Measurements from ENCODE around the gene MTAP. TPM values are rescaled to one million over a fixed set of nuclear protein-coding genes. Genes with fewer than 3 reads are reported as not detected.

MTAP gene
- total RNA-seq, 1 donor = 14.0 TPM

DNA sequence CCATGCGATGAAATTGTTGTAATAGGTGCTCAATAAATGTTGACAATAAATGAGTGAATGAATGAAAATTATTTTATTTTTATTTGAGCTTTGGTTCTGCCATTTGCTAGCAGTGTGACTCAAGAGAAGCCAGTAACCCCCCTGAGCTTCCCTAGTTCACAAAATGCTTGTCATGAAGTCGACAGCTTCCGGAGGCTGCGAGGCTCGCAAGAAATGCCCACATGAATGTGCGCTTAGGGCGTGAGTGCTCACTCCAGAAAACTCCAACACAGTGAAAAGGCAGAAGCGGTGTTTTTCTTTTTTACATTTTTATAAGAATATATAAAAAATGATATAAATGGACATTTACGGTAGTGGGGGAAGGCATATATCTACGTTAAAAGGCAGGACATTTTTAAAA is 165.3 kb downstream of the MTAP start:
- peak in 1 of 3 donors; percentile 44 for DNase-seq (ENCODE audit: low read depth in 2 of 3, low spot score in 2 of 3)

DNA sequence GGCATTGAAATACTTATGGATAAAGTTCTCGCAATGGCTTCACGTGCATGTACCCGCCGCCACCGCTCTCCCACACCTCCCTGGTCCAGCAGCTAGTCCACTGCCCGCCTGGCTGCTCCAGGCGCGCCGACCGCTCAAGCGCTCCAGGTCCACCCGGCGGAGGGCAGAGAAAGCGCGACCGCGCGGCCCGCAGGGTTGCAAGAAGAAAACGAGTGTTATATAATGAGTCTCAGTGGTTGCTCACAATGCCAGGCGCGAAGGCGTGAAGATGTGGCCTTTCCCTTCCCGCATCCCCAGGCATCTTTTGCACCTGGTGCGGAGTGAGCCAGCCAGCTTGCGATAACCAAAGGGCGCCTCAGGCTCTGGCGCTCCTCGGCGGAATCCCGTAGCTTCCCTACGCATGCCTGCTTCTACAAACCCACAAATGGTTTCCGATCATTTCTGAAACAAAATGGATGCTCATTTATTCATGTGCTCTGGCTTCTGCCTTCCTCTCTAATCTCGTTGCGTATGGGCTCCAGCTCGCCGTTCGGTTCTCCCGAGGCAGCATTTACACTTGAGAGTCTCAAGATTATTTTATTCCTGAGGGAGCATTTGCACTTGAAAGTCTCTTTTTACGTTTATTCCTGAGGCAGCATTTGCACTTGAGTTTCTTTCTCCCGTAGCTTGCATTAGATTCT is 166.0 kb downstream of the MTAP start:
- DNase-seq (ENCODE audit: low read depth in 2 of 3, low spot score in 2 of 3) = no peak

DNA sequence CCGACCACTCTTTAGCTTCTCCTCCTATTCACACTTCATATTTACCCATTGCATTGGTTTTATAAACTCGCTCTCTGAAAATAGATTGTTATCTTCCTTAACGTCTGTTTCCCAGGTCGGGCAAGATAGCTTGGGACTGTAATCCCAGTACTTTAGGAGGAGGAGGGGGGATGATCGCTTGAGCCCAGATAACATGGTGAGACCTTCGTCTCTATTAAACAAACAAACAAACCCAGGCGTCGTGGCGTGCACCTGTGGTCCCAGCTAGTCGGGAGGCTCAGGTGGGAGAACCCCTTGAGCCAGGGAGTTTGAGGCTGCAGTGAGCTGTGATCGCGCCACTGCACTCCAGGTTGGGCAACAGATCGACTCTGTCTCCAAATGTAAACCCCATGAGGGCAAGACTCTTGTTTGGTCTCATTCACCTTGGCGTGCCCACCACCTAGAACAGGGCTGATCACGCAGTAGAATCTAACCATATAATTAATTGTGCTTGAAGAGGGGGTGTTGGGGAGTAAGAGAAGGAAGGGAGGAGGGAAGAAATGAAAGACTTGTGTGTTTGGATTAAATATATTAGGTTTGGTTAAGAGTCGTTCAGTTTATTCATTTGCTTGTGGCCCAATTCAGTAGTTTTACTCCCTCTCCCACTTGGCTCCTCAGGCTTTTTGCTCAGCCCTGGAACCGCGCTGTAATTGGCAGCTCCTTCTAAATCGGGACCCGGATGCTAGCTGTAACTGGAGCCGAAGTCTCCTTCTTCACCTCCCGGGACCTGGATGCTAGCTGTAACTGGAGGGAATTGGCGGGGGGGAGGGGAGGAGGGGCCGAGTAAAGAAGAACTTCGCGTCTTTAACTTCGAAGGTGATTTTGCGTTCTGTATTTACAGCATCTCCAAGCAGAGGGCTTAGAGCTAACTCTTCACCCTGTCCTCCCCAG is 166.8 kb downstream of the MTAP start:
- no peak for DNase-seq (ENCODE audit: low read depth in 2 of 3, low spot score in 2 of 3)

DNA sequence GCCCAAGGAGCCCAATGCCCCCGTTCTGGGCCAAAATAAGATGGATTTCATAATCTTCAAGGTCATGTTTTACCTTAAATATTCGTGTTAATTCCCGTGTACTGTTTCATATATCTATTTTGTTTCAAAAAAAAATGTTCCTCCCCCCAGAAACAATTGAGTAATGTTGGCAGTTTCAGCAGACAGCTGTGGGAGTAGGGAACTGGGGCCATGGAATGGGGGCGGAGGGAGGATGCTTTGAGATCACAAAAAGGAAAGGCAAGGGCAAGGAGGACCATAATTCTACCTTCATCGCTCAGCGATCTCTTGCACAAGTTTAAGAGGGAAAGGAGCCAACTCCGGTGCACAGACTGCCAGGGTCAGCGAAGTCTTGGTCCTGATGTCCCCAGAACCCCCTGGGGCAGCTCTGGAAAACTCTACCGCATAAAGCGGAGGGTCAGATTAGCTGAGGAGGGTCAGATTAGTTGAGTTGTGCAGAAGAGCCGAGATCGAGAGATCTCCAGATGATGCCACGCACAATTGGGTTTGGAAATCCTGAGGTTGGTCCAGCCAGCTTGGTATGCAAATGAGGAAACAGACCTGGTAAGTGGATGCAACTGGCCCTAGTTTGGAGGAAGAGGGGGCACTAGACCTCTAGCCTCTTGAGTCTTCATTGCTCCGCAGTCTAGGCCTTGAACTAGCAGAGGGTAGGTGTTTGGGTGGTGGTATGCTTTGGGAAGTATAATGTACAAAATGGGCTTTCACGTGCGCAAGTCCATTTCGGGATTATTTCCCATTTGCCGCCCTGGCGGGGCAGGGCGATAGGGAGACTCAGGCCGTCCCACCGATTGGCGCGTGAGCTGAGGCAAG is 167.7 kb downstream of the MTAP start:
- no peak for DNase-seq (ENCODE audit: low read depth in 2 of 3, low spot score in 2 of 3)

DNA sequence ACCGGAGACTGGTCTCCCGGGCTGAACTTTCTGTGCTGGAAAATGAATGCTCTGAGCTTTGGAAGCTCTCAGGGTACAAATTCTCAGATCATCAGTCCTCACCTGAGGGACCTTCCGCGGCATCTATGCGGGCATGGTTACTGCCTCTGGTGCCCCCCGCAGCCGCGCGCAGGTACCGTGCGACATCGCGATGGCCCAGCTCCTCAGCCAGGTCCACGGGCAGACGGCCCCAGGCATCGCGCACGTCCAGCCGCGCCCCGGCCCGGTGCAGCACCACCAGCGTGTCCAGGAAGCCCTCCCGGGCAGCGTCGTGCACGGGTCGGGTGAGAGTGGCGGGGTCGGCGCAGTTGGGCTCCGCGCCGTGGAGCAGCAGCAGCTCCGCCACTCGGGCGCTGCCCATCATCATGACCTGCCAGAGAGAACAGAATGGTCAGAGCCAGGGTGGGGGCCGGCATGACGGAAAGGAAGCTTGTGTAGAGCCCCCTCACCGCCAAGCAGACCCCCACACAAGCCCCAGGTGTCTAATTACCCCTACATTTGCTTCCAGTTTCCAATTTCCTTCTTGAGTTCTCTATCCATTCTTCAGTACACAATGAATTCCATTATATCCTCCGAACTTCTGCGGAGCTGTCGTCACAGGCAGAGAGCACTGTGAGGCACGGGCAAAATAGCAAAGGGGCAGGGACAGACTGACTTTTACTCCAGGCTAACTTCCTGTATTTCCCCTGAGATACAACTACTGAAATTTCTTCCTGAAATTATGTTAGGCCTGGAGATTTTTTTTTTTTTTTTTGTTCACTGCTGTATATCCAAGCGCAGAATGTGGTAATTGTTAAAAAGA is 168.6 kb downstream of the MTAP start:
- no peak for DNase-seq (ENCODE audit: low read depth in 2 of 3, low spot score in 2 of 3)

DNA sequence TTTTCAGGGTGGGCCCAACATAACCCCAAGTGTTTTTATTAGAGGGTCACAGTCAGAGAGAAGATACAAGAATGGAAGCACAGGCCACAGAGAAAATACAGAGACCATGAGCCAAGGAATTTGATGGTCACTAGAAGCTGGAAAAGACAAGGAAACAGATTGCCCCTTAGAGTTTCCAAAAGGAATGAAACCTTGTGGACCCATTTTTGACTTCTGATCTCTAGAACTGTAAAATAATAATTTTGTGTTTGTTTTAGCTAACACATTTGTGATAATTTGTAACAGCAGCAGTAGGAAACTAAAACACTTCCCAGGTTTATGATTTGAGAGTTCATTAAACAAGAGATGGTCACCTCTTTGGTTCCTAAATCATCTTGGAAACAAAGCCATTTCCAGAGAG is 169.9 kb downstream of the MTAP start:
- no peak for DNase-seq (ENCODE audit: low read depth in 2 of 3, low spot score in 2 of 3)

DNA sequence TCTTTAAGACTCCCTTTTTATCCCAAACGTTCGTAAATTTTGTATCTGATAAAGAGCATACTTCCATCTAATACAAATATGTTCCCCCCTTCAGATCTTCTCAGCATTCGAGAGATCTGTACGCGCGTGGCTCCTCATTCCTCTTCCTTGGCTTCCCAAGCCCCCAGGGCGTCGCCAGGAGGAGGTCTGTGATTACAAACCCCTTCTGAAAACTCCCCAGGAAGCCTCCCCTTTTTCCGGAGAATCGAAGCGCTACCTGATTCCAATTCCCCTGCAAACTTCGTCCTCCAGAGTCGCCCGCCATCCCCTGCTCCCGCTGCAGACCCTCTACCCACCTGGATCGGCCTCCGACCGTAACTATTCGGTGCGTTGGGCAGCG is 171.9 kb downstream of the MTAP start:
- DNase-seq (ENCODE audit: low read depth in 2 of 3, low spot score in 2 of 3) = no peak

DNA sequence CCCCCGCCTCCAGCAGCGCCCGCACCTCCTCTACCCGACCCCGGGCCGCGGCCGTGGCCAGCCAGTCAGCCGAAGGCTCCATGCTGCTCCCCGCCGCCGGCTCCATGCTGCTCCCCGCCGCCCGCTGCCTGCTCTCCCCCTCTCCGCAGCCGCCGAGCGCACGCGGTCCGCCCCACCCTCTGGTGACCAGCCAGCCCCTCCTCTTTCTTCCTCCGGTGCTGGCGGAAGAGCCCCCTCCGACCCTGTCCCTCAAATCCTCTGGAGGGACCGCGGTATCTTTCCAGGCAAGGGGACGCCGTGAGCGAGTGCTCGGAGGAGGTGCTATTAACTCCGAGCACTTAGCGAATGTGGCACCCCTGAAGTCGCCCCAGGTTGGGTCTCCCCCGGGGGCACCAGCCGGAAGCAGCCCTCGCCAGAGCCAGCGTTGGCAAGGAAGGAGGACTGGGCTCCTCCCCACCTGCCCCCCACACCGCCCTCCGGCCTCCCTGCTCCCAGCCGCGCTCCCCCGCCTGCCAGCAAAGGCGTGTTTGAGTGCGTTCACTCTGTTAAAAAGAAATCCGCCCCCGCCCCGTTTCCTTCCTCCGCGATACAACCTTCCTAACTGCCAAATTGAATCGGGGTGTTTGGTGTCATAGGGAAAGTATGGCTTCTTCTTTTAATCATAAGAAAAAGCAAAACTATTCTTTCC is 172.4 kb downstream of the MTAP start:
- peak in 1 of 3 donors; percentile 42 for DNase-seq (ENCODE audit: low read depth in 2 of 3, low spot score in 2 of 3)

DNA sequence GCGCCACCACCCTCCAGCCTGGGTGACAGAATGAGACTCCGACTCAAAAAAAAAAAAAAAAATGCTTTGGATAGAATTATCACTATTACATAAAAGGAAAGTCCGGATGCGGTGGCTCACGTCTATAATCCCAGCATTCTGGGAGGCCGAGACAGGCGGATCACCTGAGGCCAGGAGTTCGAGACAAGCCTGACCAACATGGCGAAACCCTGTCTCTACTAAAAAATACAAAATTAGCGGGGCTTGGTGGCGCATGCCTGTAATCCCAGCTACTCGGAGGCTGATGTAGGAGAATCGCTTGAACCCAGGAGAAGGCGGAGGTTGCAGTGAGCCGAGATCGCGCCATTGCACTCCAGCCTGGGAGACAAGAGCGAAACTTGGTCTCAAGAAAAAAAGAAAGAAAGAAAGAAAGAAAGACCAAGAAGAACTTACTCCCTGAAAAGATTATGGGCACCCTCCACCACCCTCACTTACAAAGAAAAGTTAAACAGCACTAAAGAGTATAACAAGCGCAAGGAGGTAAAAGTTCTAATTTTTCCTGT is 174.0 kb downstream of the MTAP start:
- DNase-seq (ENCODE audit: low read depth in 2 of 3, low spot score in 2 of 3) = no peak

DNA sequence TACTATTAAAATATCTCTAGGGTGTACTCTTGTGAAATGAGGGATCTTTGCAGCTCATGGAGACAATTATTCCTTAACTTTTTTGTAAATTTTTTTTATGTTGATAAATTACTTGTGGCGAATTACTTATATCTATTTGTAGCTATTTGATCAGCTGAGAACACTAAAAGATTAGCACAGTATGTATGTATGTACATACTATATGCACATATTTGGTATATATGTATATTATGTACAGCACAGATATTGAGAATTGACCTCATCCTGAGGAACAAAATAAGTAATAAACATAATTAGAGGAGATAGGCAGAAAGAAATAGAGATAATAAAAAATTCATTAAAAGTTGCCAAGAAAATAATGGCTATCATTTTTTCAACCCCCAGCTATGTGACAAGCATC is 180.0 kb downstream of the MTAP start:
- no peak for DNase-seq (ENCODE audit: low read depth in 2 of 3, low spot score in 2 of 3)

DNA sequence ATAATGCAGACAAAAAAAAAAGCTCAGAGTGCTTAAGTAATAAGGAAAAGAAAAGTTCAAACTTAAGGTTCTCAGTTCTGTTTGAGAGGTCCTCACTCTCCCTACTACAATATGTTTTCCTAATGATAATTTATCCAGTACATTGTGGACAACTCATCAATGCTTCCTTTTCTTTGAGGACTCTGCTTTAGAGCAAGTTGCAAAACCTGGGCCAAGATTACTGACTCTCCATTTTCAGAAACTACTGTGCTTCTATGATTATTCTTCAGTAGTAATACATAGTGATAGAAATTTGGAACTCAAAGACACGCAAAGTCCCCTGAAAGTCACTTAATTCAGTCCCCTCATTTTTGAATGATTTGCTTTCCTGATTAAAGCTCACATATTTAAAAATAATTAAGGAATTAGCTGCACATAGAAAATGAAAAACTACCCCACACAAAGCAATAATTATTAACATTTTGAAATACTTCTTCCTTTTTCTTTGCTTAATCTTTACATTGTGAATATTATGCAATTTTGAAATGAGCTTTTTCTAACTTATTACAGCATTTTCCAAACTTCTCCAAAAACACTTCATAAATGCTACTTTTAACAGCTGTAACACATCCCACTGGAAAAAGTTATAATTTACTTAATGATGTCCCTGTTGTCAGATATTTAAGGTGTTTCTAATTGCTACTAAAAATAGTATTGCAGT is 180.6 kb downstream of the MTAP start:
- DNase-seq (ENCODE audit: low read depth in 2 of 3, low spot score in 2 of 3) = no peak

DNA sequence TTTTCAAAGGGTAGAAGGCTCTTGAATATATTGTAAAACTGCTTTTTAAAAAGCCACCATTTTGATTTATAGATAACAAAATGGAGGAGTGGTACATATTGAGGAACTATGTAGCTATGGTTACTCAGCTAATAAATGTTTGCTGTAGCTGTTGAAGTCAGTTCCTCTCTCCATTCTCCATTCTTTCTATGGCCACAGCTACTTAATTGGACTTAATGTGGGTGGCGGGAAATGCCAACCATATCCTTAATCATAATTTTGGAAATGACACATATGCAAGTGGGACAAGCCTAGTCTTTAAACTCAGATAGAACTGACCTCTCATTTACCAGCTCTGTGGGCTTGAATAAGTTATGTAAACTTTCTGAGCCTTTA is 181.1 kb downstream of the MTAP start:
- no peak for DNase-seq (ENCODE audit: low read depth in 2 of 3, low spot score in 2 of 3)

DNA sequence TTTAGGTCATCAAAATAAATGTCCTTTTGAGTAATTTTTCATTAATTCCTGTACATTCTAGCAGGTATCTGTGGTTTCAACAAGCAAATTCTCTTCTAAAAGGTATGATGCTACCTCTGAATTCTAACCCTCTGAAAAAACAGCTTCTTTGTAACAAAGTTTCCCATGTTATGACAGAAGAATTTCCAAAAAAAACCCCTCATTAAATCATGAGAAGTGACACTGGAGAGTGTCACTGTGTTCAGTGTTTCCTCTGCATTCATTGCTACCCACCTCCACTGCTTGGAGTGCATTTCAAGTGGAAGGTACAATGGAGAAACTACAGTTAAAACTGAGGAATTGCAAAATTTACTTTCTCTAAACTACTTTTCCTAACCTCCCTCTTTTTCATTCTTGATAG is 181.7 kb downstream of the MTAP start:
- DNase-seq (ENCODE audit: low read depth in 2 of 3, low spot score in 2 of 3) = no peak

DNA sequence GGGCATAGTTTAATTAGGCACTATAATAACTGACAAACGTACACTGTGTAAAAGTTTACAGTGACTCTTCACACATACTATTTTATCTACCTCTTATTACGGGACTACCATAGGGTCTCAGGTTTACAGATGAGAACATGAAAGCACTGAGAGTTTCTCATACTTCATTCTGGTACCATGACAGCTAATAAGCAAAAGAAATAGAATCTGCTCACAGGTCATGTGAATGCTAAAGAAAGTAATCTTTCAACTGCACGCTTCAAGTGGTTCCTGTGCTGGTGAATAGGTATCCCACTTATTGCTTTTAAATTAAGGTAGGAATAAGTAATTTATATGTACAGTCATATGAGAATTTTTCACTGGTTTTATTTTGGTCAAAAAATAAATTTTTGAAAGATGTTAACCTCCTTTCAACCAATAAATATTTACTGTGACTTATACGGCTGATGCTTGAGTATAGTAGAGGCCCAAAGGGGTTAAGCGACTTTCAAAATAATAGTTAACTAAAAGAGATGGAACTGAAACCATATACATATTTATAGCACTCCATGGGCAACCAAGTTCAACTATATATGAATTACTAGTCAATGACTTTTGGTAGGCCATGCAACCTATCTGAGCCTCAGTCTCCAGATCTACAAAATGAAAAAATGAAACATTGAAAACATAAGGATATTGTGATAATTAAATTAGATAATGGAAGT is 183.7 kb downstream of the MTAP start:
- DNase-seq (ENCODE audit: low read depth in 2 of 3, low spot score in 2 of 3) = no peak

Data from hematopoietic multipotent progenitor cell (in vitro differentiated cells).